Dermis microvascular lymphatic vessel endothelial cell (primary cell): ENCODE results near the gene HACE1. TPM values are rescaled to one million over a fixed set of nuclear protein-coding genes. Genes with fewer than 3 reads are reported as not detected.
"Not testable (repeated sequence)": the region's sequence is repeated elsewhere in the genome, so short reads cannot be mapped to it uniquely, and the experiment has no call there.

ENCODE experiments used
- DNase-seq, 2 donors: peaks; one replicate each; pipeline versions ENCODE4 v3.0.0 to v3.0.0-alpha.2; 2010; ENCODE audit warnings: low read depth in 2 of 2
- total RNA-seq: library from RNA; depleted of rRNA; stranded (reverse); fragments of >200 nt; gene quantifications from 2 replicates; pipeline ENCODE4 v1.2.1, GENCODE V29; 2014

Gene HACE1
- 10.5 and 11.5 TPM in 2 replicates for total RNA-seq

GRCh38 chr6:104859225-104860146 lies at the start of gene HACE1:
HACE1 (minus strand) TSS chr6:104859919; CDS start chr6:104859642, 277 bp downstream.
- DNase-seq: peak; percentile 66 to 92

GRCh38 chr6:104908888-104909525 lies 49.3 kb upstream of the HACE1 start:
- DNase-seq: no peak

- no peak for DNase-seq
Measured at GRCh38 chr6:104908031-104908887, 48.5 kb upstream of the HACE1 start.

GRCh38 chr6:104898893-104899292 lies 39.2 kb upstream of the HACE1 start:
- not testable (repeated sequence) for DNase-seq

- DNase-seq: peak in 1 of 2 donors; percentile 2
Measured at GRCh38 chr6:104896914-104897313, 37.2 kb upstream of the HACE1 start.

GRCh38 chr6:104888066-104888465 lies 28.3 kb upstream of the HACE1 start:
- DNase-seq: no peak

GRCh38 chr6:104887350-104887749 lies 27.6 kb upstream of the HACE1 start:
- peak; percentile 45 to 68 for DNase-seq

GRCh38 chr6:104885518-104886043 lies 25.9 kb upstream of the HACE1 start:
- no peak for DNase-seq

- no peak for DNase-seq
Measured at GRCh38 chr6:104884867-104885517, 25.3 kb upstream of the HACE1 start.

- DNase-seq: no peak
Measured at GRCh38 chr6:104881964-104882668, 22.4 kb upstream of the HACE1 start.

- DNase-seq: peak in 1 of 2 donors; percentile 28
Measured at GRCh38 chr6:104862456-104862855, 2.7 kb upstream of the HACE1 start.

GRCh38 chr6:104860221-104860620 lies 502 bp upstream of the HACE1 start:
- no peak for DNase-seq

GRCh38 chr6:104858642-104859041 lies 1.1 kb downstream of the HACE1 start:
- DNase-seq: peak in 1 of 2 donors; percentile 2

GRCh38 chr6:104855507-104855906 lies 4.2 kb downstream of the HACE1 start:
- no peak for DNase-seq

GRCh38 chr6:104847721-104848120 lies 12.0 kb downstream of the HACE1 start:
- not testable (repeated sequence) for DNase-seq

- DNase-seq: no peak
Measured at GRCh38 chr6:104843229-104843628, 16.5 kb downstream of the HACE1 start.

- no peak for DNase-seq
Measured at GRCh38 chr6:104837158-104837557, 22.6 kb downstream of the HACE1 start.

- DNase-seq: not testable (repeated sequence)
Measured at GRCh38 chr6:104836479-104837020, 23.2 kb downstream of the HACE1 start.

- no peak for DNase-seq
Measured at GRCh38 chr6:104835782-104836181, 23.9 kb downstream of the HACE1 start.
